IMR-90 (cell line): ENCODE measurements around the gene NMNAT3. TPM values are rescaled to one million over a fixed set of nuclear protein-coding genes. Genes with fewer than 3 reads are reported as not detected.

Experiments
- ATAC-seq: fragments of 200-7000 bp; cut with Tn5 transposase; 2 replicates; pipeline ENCODE4 v1.9.1; 2020; ENCODE audit warnings: low read depth, mild to moderate bottlenecking, moderate library complexity
- BruUV-seq: library from RNA; stranded (reverse); fragments of 400-500 nt; replicated peaks from 2 replicates; lab custom pipeline; 2021; lab: Mats Ljungman, UMichigan
- CTCF ChIA-PET: fragments of 300-600 bp; formaldehyde crosslinking; extraction: SDS; loops from one replicate; lab custom pipeline; 2021; ENCODE audit warnings: antibody characterized with exemption; lab: Yijun Ruan, JAX
- POLR2A ChIA-PET: fragments of 300-600 bp; sonication (Branson Sonifier 250); formaldehyde crosslinking; loops from one replicate; lab custom pipeline; 2022; ENCODE audit warnings: antibody characterized with exemption; ENCODE audit not compliant: unreplicated experiment; lab: Charles Lee
- DNase-seq: peaks from one replicate; pipeline ENCODE4 v3.0.0; 2013
- H2AFZ ChIP-seq: replicated peaks from 2 replicates; pipeline ENCODE3; 2013; ENCODE audit warnings: low read length, mild to moderate bottlenecking; ENCODE audit not compliant: poor library complexity
- H2AK5ac ChIP-seq: 2 replicates; pipeline ENCODE4 v1.6.1; 2013; ENCODE audit warnings: low read depth, low read length, inconsistent platforms
- H2AK9ac ChIP-seq: replicated peaks from 2 replicates; pipeline ENCODE3; 2013; ENCODE audit warnings: mild to moderate bottlenecking, low read depth, low read length, moderate library complexity; ENCODE audit not compliant: poor library complexity
- H2BK120ac ChIP-seq: 2 replicates; pipeline ENCODE4 v1.6.1; 2013; ENCODE audit warnings: low read depth, low read length, inconsistent platforms
- H2BK15ac ChIP-seq: 3 replicates; pipeline ENCODE4 v1.6.1; 2013; ENCODE audit warnings: low read depth, low read length, inconsistent platforms
- H2BK20ac ChIP-seq: 2 replicates; pipeline ENCODE4 v1.6.1; 2013; ENCODE audit warnings: low read depth, mild to moderate bottlenecking, inconsistent platforms, low read length, moderate library complexity
- H2BK5ac ChIP-seq: 2 replicates; pipeline ENCODE4 v1.6.1; 2013; ENCODE audit warnings: mild to moderate bottlenecking, low read depth, low read length, inconsistent platforms; ENCODE audit not compliant: poor library complexity, severe bottlenecking
- H3K14ac ChIP-seq: replicated peaks from 2 replicates; pipeline ENCODE4 v1.6.1; 2013; ENCODE audit warnings: low read depth, low read length, inconsistent platforms
- H3K18ac ChIP-seq: 2 replicates; pipeline ENCODE4 v1.6.1; 2013; ENCODE audit warnings: low read depth, low read length, control low read depth
- H3K23ac ChIP-seq: 2 replicates; pipeline ENCODE4 v1.6.1; 2013; ENCODE audit warnings: low read depth, low read length, inconsistent platforms
- H3K27ac ChIP-seq: 2 replicates; pipeline ENCODE4 v1.5.1; 2013; ENCODE audit warnings: mild to moderate bottlenecking, control low read depth, low read length; ENCODE audit not compliant: insufficient read depth
- H3K27me3 ChIP-seq: 2 replicates; pipeline ENCODE4 v1.6.1; 2013; ENCODE audit warnings: low read length; ENCODE audit not compliant: control insufficient read depth, insufficient read depth
- H3K36me3 ChIP-seq: 2 replicates; pipeline ENCODE4 v1.6.1; 2013; ENCODE audit warnings: low read length, mixed read lengths; ENCODE audit not compliant: control insufficient read depth, insufficient read depth
- H3K4ac ChIP-seq: 2 replicates; pipeline ENCODE4 v1.6.1; 2013; ENCODE audit warnings: low read depth, low read length, inconsistent platforms
- H3K4me1 ChIP-seq: 2 replicates; pipeline ENCODE4 v1.6.1; 2013; ENCODE audit warnings: low read length, mixed read lengths; ENCODE audit not compliant: control insufficient read depth, insufficient read depth
- H3K4me2 ChIP-seq: 2 replicates; pipeline ENCODE4 v1.6.1; 2013; ENCODE audit warnings: low read depth, mild to moderate bottlenecking, control low read depth, low read length, moderate library complexity
- H3K4me3 ChIP-seq: 2 replicates; pipeline ENCODE4 v1.5.1; 2013; ENCODE audit warnings: low read depth, mild to moderate bottlenecking, control low read depth, low read length, moderate library complexity; ENCODE audit not compliant: insufficient read depth
- H3K56ac ChIP-seq: 2 replicates; pipeline ENCODE4 v1.6.1; 2013; ENCODE audit warnings: low read length, inconsistent platforms; ENCODE audit not compliant: insufficient read depth; ENCODE audit errors: extremely low read depth
- H3K79me1 ChIP-seq, 2 experiments: 2 replicates each; pipeline ENCODE4 v1.6.1; 2013; ENCODE audit warnings: low read length in 2 of 2, inconsistent platforms in 1 of 2, low read depth in 1 of 2
- H3K9ac ChIP-seq: 2 replicates; pipeline ENCODE4 v1.6.1; 2013; ENCODE audit warnings: low read depth, low read length, control low read depth
- H3K9me1 ChIP-seq: 2 replicates; pipeline ENCODE4 v1.6.1; 2013; ENCODE audit warnings: low read length, inconsistent platforms; ENCODE audit not compliant: insufficient read depth
- H3K9me3 ChIP-seq: 2 replicates; pipeline ENCODE4 v1.6.1; 2013; ENCODE audit warnings: low read length; ENCODE audit not compliant: control insufficient read depth, insufficient read depth
- H4K20me1 ChIP-seq: 2 replicates; pipeline ENCODE4 v1.6.1; 2013; ENCODE audit warnings: low read length, inconsistent platforms; ENCODE audit not compliant: insufficient read depth
- H4K5ac ChIP-seq: 2 replicates; pipeline ENCODE4 v1.6.1; 2013; ENCODE audit warnings: mild to moderate bottlenecking, low read depth, low read length, control low read depth
- H4K8ac ChIP-seq, 2 experiments: 2 replicates each; pipeline ENCODE4 v1.6.1; 2013; ENCODE audit warnings: low read depth in 2 of 2, low read length in 2 of 2, control low read depth in 1 of 2, inconsistent platforms in 1 of 2
- H4K91ac ChIP-seq: 2 replicates; pipeline ENCODE4 v1.6.1; 2013; ENCODE audit warnings: low read depth, low read length, inconsistent platforms; ENCODE audit not compliant: insufficient read depth
- BHLHE40 ChIP-seq: fragments of 150-350 bp; IDR thresholded peaks from 2 replicates; pipeline ENCODE4 v1.6.1; 2016; ENCODE audit warnings: mild to moderate bottlenecking, low read depth, low read length
- CEBPB ChIP-seq: IDR thresholded peaks from 2 replicates; pipeline ENCODE4 v1.6.1; 2012; ENCODE audit warnings: low read depth, low read length, improper control_type of control experiment
- FOS ChIP-seq: fragments of 150-350 bp; IDR thresholded peaks from 2 replicates; pipeline ENCODE4 v1.6.1; 2016; ENCODE audit warnings: low read depth, low read length
- MAZ ChIP-seq: IDR thresholded peaks from 2 replicates; pipeline ENCODE4 v1.6.1; 2012; ENCODE audit warnings: low read depth, mild to moderate bottlenecking, low read length, improper control_type of control experiment, moderate library complexity, borderline replicate concordance
- NFE2L2 ChIP-seq: fragments of 150-350 bp; IDR thresholded peaks from 2 replicates; pipeline ENCODE4 v1.6.1; 2016; ENCODE audit warnings: low read depth, mild to moderate bottlenecking, low read length
- POLR2A ChIP-seq: IDR thresholded peaks from 2 replicates; pipeline ENCODE4 v1.6.1; 2012; ENCODE audit warnings: mild to moderate bottlenecking, low read depth, low read length
- RAD21 ChIP-seq: IDR thresholded peaks from 2 replicates; pipeline ENCODE4 v1.6.1; 2012; ENCODE audit warnings: low read length, improper control_type of control experiment
- WGBS, 2 experiments: methylation state at CpG; one replicate each; pipeline versions ENCODE4 v1.1.5 to v1.1.7; 2013; ENCODE audit warnings: missing lambda C conversion rate in 2 of 2; ENCODE audit not compliant: insufficient read length in 1 of 2; ENCODE audit errors: extremely low coverage in 2 of 2; 5-methylcytosine and 5-hydroxymethylcytosine counted together
- dilution Hi-C: fragments of 300-500 bp; cut with HindIII; formaldehyde crosslinking; loops from one replicate; pipeline ENCODE4 v1.14.3; 2018; ENCODE audit warnings: low sequenced_read_pairs; ENCODE audit not compliant: unreplicated experiment
- in situ Hi-C: fragments of 300-500 bp; cut with MboI; formaldehyde crosslinking; loops from 3 replicates; pipeline ENCODE4 v1.14.3; 2019; ENCODE audit warnings: low sequenced_read_pairs, inconsistent platforms, mixed read lengths
- intact Hi-C: fragments of 100-400 bp; cut with micrococcal nuclease; formaldehyde crosslinking; loops from 2 replicates; pipeline ENCODE4 v1.10.0; 2022
- polyA plus RNA-seq, 3 experiments: library from polyadenylated mRNA; depleted of rRNA; stranded (reverse); fragments of >200 nt; gene quantifications; 2 replicates each; pipeline ENCODE4 v1.2.3, GENCODE V29; 2012; ENCODE audit warnings: low replicate concordance in 1 of 3
- total RNA-seq: library from RNA; depleted of rRNA; stranded (reverse); fragments of >200 nt; gene quantifications from 2 replicates; pipeline ENCODE4 v1.2.3, GENCODE V29; 2012

The NMNAT3 gene
- total and polyA plus RNA-seq, 2 of the 4 experiments (the other 2 are of a cell fraction) = 0.12 to 0.36 TPM

- no peak overlapping the region for H4K8ac ChIP-seq
- no peak overlapping the region for H4K5ac ChIP-seq
- H3K79me1 ChIP-seq = no peaks in the 10 kb centered on the region
- intact Hi-C loops (loop anchor here (5.0 kb wide), 1 partner anchor 139 kb away; no protein-coding TSS in a partner anchor), dilution Hi-C loops (no loop called here), in situ Hi-C loops (no loop called here)
- WGBS, 2 experiments = 33% methylated on average over 3 of the region's 9 CpGs; no CpG with 5 or more reads in 1 of the 2 experiments
- H3K4me3 ChIP-seq = no peak overlapping the region
- no peaks in the 10 kb centered on the region for H3K9me1 ChIP-seq
- H2BK15ac ChIP-seq = no peak overlapping the region
- no peak overlapping the region for H2AK9ac ChIP-seq
- no TSS peak for BruUV-seq
- H3K4ac ChIP-seq = no peak overlapping the region
- H3K9ac ChIP-seq = no peak overlapping the region
- no peak overlapping the region for H2BK5ac ChIP-seq
- no peak for TF ChIP-seq POLR2A
- TF ChIP-seq MAZ = no peak
- no peak for TF ChIP-seq NFE2L2
- TF ChIP-seq CEBPB = no peak
- TF ChIP-seq BHLHE40 = no peak
- no peak for TF ChIP-seq RAD21
- no peak for TF ChIP-seq FOS
- no peak overlapping the region for H2BK20ac ChIP-seq
- H4K91ac ChIP-seq = no peak overlapping the region
- H3K27me3 ChIP-seq = no peaks in the 10 kb centered on the region
- H2AFZ ChIP-seq = no peak overlapping the region
- H2BK120ac ChIP-seq = no peak overlapping the region
- no peak overlapping the region for H3K27ac ChIP-seq
- ATAC-seq = no peak
- ChIA-PET POLR2A (no interaction called here), CTCF (no interaction called here)
- H3K4me2 ChIP-seq = no peak overlapping the region
- H3K56ac ChIP-seq = no peak overlapping the region
- no peak for DNase-seq
- H3K14ac ChIP-seq = no peak overlapping the region
- H3K36me3 ChIP-seq = no peaks in the 10 kb centered on the region
- H3K4me1 ChIP-seq = no peaks in the 10 kb centered on the region
- H4K20me1 ChIP-seq = no peaks in the 10 kb centered on the region
- no peak overlapping the region for H3K23ac ChIP-seq
- H3K9me3 ChIP-seq = no peaks in the 10 kb centered on the region
- H3K18ac ChIP-seq = no peak overlapping the region
- H2AK5ac ChIP-seq = no peak overlapping the region
Measured at GRCh38 chr3:139653582-139653981, 24.2 kb downstream of the NMNAT3 start.
